Measurements from ENCODE around the gene WDR37.

The WDR37 gene

DNA sequence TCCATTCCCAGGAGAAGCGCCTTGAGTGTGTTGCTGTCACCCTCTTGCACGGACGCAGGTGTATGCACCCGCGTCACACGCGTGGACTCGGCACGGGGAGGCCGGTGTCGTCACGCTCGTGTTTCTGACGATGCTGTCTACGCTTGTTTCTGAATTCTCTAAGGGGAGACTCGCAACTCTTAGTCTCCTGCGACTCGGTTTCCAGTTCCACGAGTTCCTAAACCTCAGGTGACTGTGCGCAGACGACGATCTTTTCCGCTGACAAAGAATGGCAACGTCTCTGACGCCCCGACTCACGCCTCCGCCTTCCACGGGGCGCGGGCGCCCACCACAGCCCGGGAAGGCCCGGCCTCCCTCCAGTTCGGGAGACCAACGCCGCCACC, 7.8 kb upstream of the WDR37 start:
- TF ChIP-seq, protein P1, sequence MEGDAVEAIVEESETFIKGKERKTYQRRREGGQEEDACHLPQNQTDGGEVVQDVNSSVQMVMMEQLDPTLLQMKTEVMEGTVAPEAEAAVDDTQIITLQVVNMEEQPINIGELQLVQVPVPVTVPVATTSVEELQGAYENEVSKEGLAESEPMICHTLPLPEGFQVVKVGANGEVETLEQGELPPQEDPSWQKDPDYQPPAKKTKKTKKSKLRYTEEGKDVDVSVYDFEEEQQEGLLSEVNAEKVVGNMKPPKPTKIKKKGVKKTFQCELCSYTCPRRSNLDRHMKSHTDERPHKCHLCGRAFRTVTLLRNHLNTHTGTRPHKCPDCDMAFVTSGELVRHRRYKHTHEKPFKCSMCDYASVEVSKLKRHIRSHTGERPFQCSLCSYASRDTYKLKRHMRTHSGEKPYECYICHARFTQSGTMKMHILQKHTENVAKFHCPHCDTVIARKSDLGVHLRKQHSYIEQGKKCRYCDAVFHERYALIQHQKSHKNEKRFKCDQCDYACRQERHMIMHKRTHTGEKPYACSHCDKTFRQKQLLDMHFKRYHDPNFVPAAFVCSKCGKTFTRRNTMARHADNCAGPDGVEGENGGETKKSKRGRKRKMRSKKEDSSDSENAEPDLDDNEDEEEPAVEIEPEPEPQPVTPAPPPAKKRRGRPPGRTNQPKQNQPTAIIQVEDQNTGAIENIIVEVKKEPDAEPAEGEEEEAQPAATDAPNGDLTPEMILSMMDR (IDR thresholded peaks at IDR 0.05; ENCODE audit: low read depth, low read length) = no peak
- H3K4me3 ChIP-seq (replicated peaks in 1 of 2; ENCODE audit: low read depth in 2 of 2, low read length in 2 of 2) = peak overlapping the region; percentile 76 to 81
- DNase-seq (ENCODE audit: low read depth in 2 of 2) = peak; percentile 49 to 50

DNA sequence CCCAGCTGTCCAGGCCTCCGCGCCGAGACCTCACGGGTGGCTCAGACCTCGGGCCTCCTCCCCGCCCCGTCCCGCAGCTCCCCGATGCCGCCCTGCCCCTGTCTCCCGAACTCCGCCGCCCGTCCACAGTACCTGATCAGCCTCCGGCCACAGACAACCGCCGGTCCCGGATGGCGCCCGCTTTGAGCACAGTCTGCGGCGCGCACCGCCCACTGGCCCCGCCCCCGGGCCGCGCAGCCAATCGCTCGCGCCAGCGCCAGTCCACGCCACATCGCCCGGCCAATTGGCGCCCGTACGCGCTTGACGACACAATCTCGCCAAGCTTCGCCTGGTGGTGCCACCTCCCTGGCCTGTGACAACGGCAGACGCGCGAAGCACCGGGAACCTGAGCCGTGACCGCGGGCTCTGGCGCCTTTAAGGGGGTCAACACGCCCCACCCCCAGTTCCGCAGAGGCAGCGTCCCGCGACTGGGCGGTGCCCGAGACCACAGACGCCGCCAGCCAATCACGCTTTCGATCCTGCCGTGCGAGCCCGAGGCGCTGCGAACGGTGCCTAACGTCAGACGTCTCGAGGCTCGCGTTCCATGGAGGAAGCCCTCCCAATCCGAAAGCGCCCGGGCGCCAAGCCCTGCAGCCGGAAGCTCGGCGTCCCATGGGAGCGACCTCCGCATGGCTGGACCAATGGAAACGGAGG, 7.3 kb upstream of the WDR37 start, which contains the start of gene IDI1:
Gene IDI1, minus strand, starts transcription at position 388 of the 693 bp plus-strand sequence. Its CDS starts 116 bp downstream, at position 272.
- peak within 1 kb of the TSS; percentile 76 to 81 for H3K4me3 ChIP-seq (replicated peaks in 1 of 2; ENCODE audit: low read depth in 2 of 2, low read length in 2 of 2)
- TF ChIP-seq, protein P1 (IDR thresholded peaks at IDR 0.05; ENCODE audit: low read depth, low read length) = no peak
- peak; percentile 99 to 100 for DNase-seq (ENCODE audit: low read depth in 2 of 2)

DNA sequence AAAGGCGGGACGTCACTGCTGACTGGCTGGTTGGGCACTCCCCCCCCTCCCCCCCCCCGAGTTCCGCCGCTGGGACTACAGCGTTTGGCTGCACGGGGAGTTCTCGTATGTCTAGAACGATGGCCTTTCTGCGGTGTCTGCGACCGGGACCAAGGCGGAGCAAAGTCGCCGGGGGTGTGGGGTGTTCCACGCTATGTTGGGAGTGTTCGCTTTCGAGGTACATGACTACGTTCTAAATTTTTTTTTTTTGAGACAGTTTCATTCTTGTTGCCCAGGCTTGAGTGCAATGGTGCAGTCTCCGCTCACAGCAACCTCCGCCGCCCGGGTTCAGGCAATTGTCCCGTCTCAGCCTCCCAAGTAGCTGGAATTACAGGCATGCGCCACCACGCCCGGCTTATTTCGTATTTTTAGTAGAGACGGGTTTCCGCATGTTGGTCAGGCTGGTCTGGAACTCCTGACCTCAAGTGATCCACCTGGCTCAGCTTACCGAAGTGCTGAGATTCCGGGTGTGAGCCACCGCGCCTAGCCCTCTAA, 6.7 kb upstream of the WDR37 start:
- no peak for DNase-seq (ENCODE audit: low read depth in 2 of 2)
- H3K4me3 ChIP-seq (replicated peaks in 1 of 2; ENCODE audit: low read depth in 2 of 2, low read length in 2 of 2) = peak overlapping the region; percentile 76 to 81
- TF ChIP-seq, protein P1 (IDR thresholded peaks at IDR 0.05; ENCODE audit: low read depth, low read length) = no peak

DNA sequence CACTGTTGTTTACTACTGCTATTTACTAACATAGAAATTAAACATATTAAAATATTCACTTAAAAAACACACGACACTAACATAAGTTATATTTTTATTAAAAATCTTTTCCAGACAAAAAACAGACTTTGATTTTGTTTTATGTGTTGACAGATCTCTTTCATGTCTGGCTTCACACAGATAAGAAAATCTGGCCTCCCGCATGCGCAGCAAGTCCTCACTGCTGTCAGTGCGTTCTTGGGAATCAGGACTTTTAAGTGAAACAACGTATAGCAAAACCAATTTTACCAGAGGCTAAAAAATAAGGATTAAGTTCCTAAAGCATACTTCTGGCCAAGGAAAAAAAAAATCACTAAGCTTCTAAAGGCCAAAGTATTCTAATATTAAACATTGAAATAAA, 6.0 kb upstream of the WDR37 start:
- DNase-seq (ENCODE audit: low read depth in 2 of 2) = peak; percentile 34 to 54
- H3K4me3 ChIP-seq (replicated peaks in 1 of 2; ENCODE audit: low read depth in 2 of 2, low read length in 2 of 2) = peak overlapping the region; percentile 76 to 81
- TF ChIP-seq, protein P1 (IDR thresholded peaks at IDR 0.05; ENCODE audit: low read depth, low read length) = no peak

DNA sequence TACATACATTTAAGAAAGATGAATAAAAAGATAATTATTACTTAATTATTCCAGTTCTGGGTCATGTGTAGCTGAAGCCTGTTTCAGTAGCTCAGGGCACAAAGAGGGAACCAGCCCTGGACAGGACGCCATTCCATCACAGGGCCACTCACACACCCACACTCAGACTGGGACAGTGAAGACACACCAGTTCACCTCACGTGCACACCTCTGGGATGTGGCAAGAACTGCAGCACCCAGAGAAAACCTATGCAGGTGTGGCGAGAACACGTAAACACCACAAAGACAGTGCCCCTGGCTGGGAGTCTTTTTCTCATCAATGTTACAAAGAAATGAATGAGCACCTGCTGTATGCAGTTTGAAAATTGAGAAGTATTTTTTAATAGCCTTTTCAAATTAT, 5.6 kb upstream of the WDR37 start:
- DNase-seq (ENCODE audit: low read depth in 2 of 2) = no peak
- TF ChIP-seq, protein P1 (IDR thresholded peaks at IDR 0.05; ENCODE audit: low read depth, low read length) = no peak
- H3K4me3 ChIP-seq (replicated peaks in 1 of 2; ENCODE audit: low read depth in 2 of 2, low read length in 2 of 2) = peak overlapping the region; percentile 6 to 76

DNA sequence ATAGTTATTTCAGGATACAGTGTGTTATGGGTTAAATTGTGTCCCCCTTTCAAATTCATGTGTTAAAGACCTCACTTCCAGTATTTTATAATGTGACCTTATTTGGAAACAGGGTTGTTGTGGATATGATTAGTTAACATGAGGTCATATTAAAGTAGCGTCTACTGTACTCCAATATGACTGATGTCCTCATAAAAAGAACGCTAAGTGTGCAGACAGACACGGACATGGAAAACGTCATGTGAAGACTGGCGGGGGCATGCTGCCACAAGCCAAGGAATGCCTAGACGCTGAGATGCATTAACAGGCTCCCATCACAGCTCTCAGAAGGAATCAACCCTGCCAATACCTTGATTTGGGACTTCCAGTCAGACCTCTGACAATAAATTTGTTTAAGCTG, 1.5 kb upstream of the WDR37 start:
- TF ChIP-seq, protein P1 (IDR thresholded peaks at IDR 0.05; ENCODE audit: low read depth, low read length) = no peak
- peak overlapping the region in 1 of 2 donors; percentile 78 for H3K4me3 ChIP-seq (replicated peaks in 1 of 2; ENCODE audit: low read depth in 2 of 2, low read length in 2 of 2)
- peak in 1 of 2 donors; percentile 25 for DNase-seq (ENCODE audit: low read depth in 2 of 2)
